HL-60 (cell line): Measurements from ENCODE around the gene CHMP4A.

ENCODE experiments used
- POLR2AphosphoS5 ChIP-seq: IDR thresholded peaks from 2 replicates; pipeline ENCODE4 v1.6.1; 2012; ENCODE audit warnings: low read depth
- SPI1 ChIP-seq: IDR thresholded peaks from 2 replicates; pipeline ENCODE4 v1.6.1; 2012; ENCODE audit warnings: low read depth, mild to moderate bottlenecking, borderline replicate concordance
- TF ChIP-seq, protein P1 (sequence below): IDR thresholded peaks from one replicate; pipeline ENCODE4 v1.5.1; 2011; ENCODE audit warnings: low read length, control low read depth, inconsistent platforms; ENCODE audit not compliant: insufficient read depth

DNA sequence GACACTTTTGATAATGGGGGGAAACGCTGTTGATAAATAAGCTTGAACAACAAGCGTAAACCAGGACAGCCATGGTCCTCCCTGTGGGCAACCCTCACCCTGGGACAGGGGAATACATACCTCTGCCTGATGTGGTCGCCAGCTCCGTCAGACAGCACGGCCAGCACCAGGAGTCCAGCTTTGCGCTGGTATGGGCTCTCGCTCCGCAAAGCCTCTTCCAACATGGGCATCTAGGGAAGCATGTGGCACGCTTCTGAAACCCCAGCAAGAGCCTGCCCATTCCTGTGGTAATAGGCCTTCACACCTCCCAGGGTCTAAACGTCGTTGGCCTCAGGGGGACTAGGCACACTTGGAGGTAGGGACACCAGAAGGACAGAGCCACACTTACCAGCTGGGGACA is 27.5 kb downstream of the CHMP4A start:
- TF ChIP-seq, protein P1, sequence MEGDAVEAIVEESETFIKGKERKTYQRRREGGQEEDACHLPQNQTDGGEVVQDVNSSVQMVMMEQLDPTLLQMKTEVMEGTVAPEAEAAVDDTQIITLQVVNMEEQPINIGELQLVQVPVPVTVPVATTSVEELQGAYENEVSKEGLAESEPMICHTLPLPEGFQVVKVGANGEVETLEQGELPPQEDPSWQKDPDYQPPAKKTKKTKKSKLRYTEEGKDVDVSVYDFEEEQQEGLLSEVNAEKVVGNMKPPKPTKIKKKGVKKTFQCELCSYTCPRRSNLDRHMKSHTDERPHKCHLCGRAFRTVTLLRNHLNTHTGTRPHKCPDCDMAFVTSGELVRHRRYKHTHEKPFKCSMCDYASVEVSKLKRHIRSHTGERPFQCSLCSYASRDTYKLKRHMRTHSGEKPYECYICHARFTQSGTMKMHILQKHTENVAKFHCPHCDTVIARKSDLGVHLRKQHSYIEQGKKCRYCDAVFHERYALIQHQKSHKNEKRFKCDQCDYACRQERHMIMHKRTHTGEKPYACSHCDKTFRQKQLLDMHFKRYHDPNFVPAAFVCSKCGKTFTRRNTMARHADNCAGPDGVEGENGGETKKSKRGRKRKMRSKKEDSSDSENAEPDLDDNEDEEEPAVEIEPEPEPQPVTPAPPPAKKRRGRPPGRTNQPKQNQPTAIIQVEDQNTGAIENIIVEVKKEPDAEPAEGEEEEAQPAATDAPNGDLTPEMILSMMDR: no peak
- TF ChIP-seq POLR2AphosphoS5 (no peak), SPI1 (no peak)
